ENCODE results near the gene SMARCD3. TPM values are rescaled to one million over a fixed set of nuclear protein-coding genes. Genes with fewer than 3 reads are reported as not detected.

SMARCD3 gene
- total and polyA plus RNA-seq, 9 of the 15 experiments (the other 6 are each of a cell fraction or from before 2014, with no cell fraction given): 0.43 to 3.6 (median 2.6) TPM

DNA sequence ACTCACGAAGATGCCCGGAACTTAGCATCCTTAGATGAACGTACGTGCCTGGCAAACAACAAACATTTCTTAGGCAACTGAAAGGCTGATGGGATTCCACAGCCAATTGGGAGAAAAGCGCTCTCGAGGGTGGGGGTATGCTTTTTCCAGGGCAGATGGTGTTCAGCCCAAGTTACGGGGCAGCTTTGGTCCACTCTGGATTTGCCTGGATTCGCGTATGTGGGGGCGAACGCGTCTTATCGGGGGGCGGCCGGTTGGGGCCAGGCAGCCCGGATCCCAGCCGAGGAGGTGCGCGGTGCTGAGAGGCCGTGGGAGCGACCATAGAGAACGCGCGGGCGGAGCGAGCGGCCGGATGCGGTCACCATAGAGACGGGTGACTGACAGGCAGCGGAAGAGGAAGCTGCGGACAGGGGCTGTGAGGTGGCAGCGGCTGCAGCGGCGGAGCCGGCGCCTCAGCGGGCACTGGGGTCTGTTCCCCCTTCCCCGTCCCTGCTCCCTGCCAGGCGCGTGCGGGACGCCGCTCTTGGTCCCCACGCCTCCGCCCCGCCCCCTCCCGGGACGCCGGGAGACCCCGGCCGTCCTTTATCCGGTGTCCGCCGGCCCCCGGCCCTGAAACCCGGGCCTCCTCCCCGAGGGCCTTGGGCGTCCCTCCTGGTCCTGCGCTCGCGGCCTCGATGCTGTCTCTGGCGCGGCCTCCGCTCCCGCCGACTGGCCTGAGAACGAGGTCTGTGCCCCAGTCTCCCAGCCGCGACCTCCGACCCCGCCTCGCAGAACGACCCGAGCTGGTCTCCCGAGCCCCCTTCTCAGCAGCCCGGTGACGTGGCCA, 16.2 kb downstream of the SMARCD3 start, which contains the start of gene CHPF2 (continued):
- TF ChIP-seq, protein P1, sequence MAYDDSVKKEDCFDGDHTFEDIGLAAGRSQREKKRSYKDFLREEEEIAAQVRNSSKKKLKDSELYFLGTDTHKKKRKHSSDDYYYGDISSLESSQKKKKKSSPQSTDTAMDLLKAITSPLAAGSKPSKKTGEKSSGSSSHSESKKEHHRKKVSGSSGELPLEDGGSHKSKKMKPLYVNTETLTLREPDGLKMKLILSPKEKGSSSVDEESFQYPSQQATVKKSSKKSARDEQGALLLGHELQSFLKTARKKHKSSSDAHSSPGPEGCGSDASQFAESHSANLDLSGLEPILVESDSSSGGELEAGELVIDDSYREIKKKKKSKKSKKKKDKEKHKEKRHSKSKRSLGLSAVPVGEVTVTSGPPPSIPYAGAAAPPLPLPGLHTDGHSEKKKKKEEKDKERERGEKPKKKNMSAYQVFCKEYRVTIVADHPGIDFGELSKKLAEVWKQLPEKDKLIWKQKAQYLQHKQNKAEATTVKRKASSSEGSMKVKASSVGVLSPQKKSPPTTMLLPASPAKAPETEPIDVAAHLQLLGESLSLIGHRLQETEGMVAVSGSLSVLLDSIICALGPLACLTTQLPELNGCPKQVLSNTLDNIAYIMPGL (CRISPR knock-in tag; IDR thresholded peaks at IDR 0.05): no peak
- TF ChIP-seq, protein P2, sequence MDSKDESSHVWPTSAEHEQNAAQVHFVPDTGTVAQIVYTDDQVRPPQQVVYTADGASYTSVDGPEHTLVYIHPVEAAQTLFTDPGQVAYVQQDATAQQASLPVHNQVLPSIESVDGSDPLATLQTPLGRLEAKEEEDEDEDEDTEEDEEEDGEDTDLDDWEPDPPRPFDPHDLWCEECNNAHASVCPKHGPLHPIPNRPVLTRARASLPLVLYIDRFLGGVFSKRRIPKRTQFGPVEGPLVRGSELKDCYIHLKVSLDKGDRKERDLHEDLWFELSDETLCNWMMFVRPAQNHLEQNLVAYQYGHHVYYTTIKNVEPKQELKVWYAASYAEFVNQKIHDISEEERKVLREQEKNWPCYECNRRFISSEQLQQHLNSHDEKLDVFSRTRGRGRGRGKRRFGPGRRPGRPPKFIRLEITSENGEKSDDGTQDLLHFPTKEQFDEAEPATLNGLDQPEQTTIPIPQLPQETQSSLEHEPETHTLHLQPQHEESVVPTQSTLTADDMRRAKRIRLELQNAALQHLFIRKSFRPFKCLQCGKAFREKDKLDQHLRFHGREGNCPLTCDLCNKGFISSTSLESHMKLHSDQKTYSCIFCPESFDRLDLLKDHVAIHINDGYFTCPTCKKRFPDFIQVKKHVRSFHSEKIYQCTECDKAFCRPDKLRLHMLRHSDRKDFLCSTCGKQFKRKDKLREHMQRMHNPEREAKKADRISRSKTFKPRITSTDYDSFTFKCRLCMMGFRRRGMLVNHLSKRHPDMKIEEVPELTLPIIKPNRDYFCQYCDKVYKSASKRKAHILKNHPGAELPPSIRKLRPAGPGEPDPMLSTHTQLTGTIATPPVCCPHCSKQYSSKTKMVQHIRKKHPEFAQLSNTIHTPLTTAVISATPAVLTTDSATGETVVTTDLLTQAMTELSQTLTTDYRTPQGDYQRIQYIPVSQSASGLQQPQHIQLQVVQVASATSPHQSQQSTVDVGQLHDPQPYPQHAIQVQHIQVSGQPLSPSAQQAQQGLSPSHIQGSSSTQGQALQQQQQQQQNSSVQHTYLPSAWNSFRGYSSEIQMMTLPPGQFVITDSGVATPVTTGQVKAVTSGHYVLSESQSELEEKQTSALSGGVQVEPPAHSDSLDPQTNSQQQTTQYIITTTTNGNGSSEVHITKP (IDR thresholded peaks at IDR 0.05; ENCODE audit: partially characterized antibody): peak; percentile 23
- TF ChIP-seq ILF3 (IDR thresholded peaks at IDR 0.05; ENCODE audit: borderline replicate concordance) (no peak), CBX3 (IDR thresholded peaks at IDR 0.05; ENCODE audit: borderline replicate concordance in 1 of 2, low read length in 2 of 2) (no peak; a peak in 1 of 3 replicates), RHOXF2B (CRISPR knock-in tag; conservative IDR thresholded peaks at IDR 0.05) (no peak), HNRNPLL (IDR thresholded peaks at IDR 0.05; ENCODE audit: low read depth, low read length, poor library complexity, severe bottlenecking) (no peak), ZNF174 (CRISPR knock-in tag; IDR thresholded peaks at IDR 0.05) (no peak), BRD4 (IDR thresholded peaks at IDR 0.05) (peak; percentile 81; the same call in 1 of the 2 replicates), CLOCK (CRISPR knock-in tag; IDR thresholded peaks at IDR 0.05; ENCODE audit: borderline replicate concordance) (no peak), PTBP1 (IDR thresholded peaks at IDR 0.05; ENCODE audit: low read depth, low read length) (no peak), FOXM1 (IDR thresholded peaks at IDR 0.05; ENCODE audit: low read depth) (no peak), FOXM1 (CRISPR knock-in tag; IDR thresholded peaks at IDR 0.05; ENCODE audit: low read depth) (peak; percentile 84), MAZ (CRISPR knock-in tag; conservative IDR thresholded peaks at IDR 0.05 in 1 of 2, IDR thresholded peaks at IDR 0.05 in 1 of 2) (peak; percentile 43 to 75; a peak in 3 of 4 replicates)
- TF ChIP-seq, protein P3, sequence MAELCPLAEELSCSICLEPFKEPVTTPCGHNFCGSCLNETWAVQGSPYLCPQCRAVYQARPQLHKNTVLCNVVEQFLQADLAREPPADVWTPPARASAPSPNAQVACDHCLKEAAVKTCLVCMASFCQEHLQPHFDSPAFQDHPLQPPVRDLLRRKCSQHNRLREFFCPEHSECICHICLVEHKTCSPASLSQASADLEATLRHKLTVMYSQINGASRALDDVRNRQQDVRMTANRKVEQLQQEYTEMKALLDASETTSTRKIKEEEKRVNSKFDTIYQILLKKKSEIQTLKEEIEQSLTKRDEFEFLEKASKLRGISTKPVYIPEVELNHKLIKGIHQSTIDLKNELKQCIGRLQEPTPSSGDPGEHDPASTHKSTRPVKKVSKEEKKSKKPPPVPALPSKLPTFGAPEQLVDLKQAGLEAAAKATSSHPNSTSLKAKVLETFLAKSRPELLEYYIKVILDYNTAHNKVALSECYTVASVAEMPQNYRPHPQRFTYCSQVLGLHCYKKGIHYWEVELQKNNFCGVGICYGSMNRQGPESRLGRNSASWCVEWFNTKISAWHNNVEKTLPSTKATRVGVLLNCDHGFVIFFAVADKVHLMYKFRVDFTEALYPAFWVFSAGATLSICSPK (IDR thresholded peaks at IDR 0.05; ENCODE audit: borderline replicate concordance): no peak

Data from K562 (cell line).